Activated T-cell treated with anti-CD3 and anti-CD28 coated beads for 24 hours (primary cell): Measurements from ENCODE around the gene ZNRD2.

Source experiments
- DNase-seq: peaks from one replicate; pipeline ENCODE4 v3.0.0-alpha.2; 2020; ENCODE audit warnings: low read depth

The ZNRD2 gene

GRCh38 chr11:65588199-65589054, 18.1 kb downstream of the ZNRD2 start:
- peak; percentile 63 for DNase-seq

- no peak for DNase-seq
Measured at GRCh38 chr11:65589444-65590239, 19.4 kb downstream of the ZNRD2 start.

GRCh38 chr11:65590240-65590738, 20.0 kb downstream of the ZNRD2 start:
- DNase-seq, result no peak

- no peak for DNase-seq
Measured at GRCh38 chr11:65591939-65592857, 21.9 kb downstream of the ZNRD2 start.

- no peak for DNase-seq
Measured at GRCh38 chr11:65592858-65593517, 22.7 kb downstream of the ZNRD2 start.

GRCh38 chr11:65593518-65594414, 23.5 kb downstream of the ZNRD2 start:
- no peak for DNase-seq

- no peak for DNase-seq
Measured at GRCh38 chr11:65595131-65595530, 24.9 kb downstream of the ZNRD2 start.

GRCh38 chr11:65595543-65596281, 25.4 kb downstream of the ZNRD2 start, which contains the start of gene KCNK7:
TSS of gene KCNK7 (minus strand) at chr11:65595800. CDS start at chr11:65595772, 28 bp downstream.
- DNase-seq, result no peak

GRCh38 chr11:65596520-65596919, 26.2 kb downstream of the ZNRD2 start:
- no peak for DNase-seq

GRCh38 chr11:65598258-65598699, 28.0 kb downstream of the ZNRD2 start:
- DNase-seq, result no peak

- DNase-seq, result no peak
Measured at GRCh38 chr11:65599216-65599954, 29.1 kb downstream of the ZNRD2 start.

GRCh38 chr11:65599955-65600246, 29.6 kb downstream of the ZNRD2 start:
- no peak for DNase-seq

- no peak for DNase-seq
Measured at GRCh38 chr11:65604258-65604657, 34.0 kb downstream of the ZNRD2 start.

- no peak for DNase-seq
Measured at GRCh38 chr11:65606876-65607613, 36.8 kb downstream of the ZNRD2 start.

GRCh38 chr11:65607614-65608426, 37.5 kb downstream of the ZNRD2 start:
- DNase-seq, result no peak

GRCh38 chr11:65609229-65609628, 39.0 kb downstream of the ZNRD2 start:
- no peak for DNase-seq

GRCh38 chr11:65609665-65610064, 39.4 kb downstream of the ZNRD2 start:
- DNase-seq, result no peak
